GM12878 (cell line): ENCODE measurements around the gene PPP1R3F. TPM values are rescaled to one million over a fixed set of nuclear protein-coding genes. Genes with fewer than 3 reads are reported as not detected.

ENCODE experiments used
- ATAC-seq: fragments of 200-7000 bp; cut with Tn5 transposase; 3 replicates; pipeline ENCODE4 v1.9.1; 2020; ENCODE audit warnings: mild to moderate bottlenecking, moderate library complexity
- BruUV-seq: library from RNA; stranded (reverse); fragments of 400-500 nt; replicated peaks from 2 replicates; lab custom pipeline; 2021; lab: Mats Ljungman, UMichigan
- CTCF ChIA-PET: fragments of 300-600 bp; sonication (Branson Sonifier 250); formaldehyde crosslinking; extraction: SDS; loops from one replicate; lab custom pipeline; 2021; ENCODE audit warnings: inconsistent platforms; lab: Yijun Ruan, JAX
- POLR2A ChIA-PET: fragments of 350-600 bp; formaldehyde crosslinking; extraction: SDS; loops from one replicate; lab custom pipeline; 2021; ENCODE audit warnings: inconsistent platforms; lab: Charles Lee
- RAD21 ChIA-PET: fragments of 300-600 bp; sonication (Branson Sonifier 250); formaldehyde crosslinking; loops from one replicate; lab custom pipeline; 2023; ENCODE audit warnings: antibody characterized with exemption; ENCODE audit not compliant: unreplicated experiment; lab: Charles Lee
- SMC1A ChIA-PET: fragments of 300-600 bp; sonication (Branson Sonifier 250); formaldehyde crosslinking; loops from one replicate; lab custom pipeline; 2023; ENCODE audit not compliant: unreplicated experiment, uncharacterized antibody; lab: Charles Lee
- DNase-seq: peaks from one replicate; pipeline ENCODE4 v3.0.0-alpha.2; 2011; ENCODE audit warnings: low read depth, low spot score
- FAIRE-seq: peaks from 3 replicates; lab custom pipeline; 2011; peaks lifted over from hg19 to GRCh38; lab: Jason Lieb, UNC
- H2AFZ ChIP-seq: 2 replicates; pipeline ENCODE4 v1.6.0; 2011; ENCODE audit warnings: low read depth, low read length, control low read depth; ENCODE audit not compliant: control insufficient read depth
- H3K27ac ChIP-seq: 2 replicates; pipeline ENCODE4 v1.5.1; 2011; ENCODE audit warnings: control low read depth; ENCODE audit not compliant: control insufficient read depth, insufficient read depth
- H3K27me3 ChIP-seq, 2 experiments: replicated peaks in 1 of 2; 2 replicates each; pipeline versions ENCODE4 v1.6.0 to v1.6.1; 2011; ENCODE audit warnings: low read length in 1 of 2; ENCODE audit not compliant: control insufficient read depth in 2 of 2, insufficient read depth in 2 of 2
- H3K36me3 ChIP-seq, 2 experiments: 2 replicates each; pipeline ENCODE4 v1.5.1; 2011; ENCODE audit warnings: low read length in 1 of 2; ENCODE audit not compliant: control insufficient read depth in 2 of 2, insufficient read depth in 2 of 2
- H3K4me1 ChIP-seq: 2 replicates; pipeline ENCODE4 v1.6.1; 2011; ENCODE audit warnings: mild to moderate bottlenecking, low read length, moderate library complexity, mixed read lengths; ENCODE audit not compliant: control insufficient read depth, insufficient read depth
- H3K4me2 ChIP-seq: 2 replicates; pipeline ENCODE4 v1.6.0; 2011; ENCODE audit warnings: control low read depth; ENCODE audit not compliant: control insufficient read depth, insufficient read depth
- H3K4me3 ChIP-seq: fragments of 200-600 bp; sonication (generic); 2 replicates; pipeline ENCODE4 v1.5.1; 2016
- H3K79me2 ChIP-seq: 2 replicates; pipeline ENCODE4 v1.6.0; 2011; ENCODE audit warnings: low read length; ENCODE audit not compliant: control insufficient read depth, insufficient read depth
- H3K9ac ChIP-seq: 2 replicates; pipeline ENCODE4 v1.8.0; 2011; ENCODE audit warnings: low read length, control low read depth, mixed read lengths; ENCODE audit not compliant: control insufficient read depth, insufficient read depth
- H3K9me3 ChIP-seq: replicated peaks from 3 replicates; pipeline ENCODE4 v1.5.1; 2011; ENCODE audit warnings: mild to moderate bottlenecking, low read length; ENCODE audit not compliant: control insufficient read depth, insufficient read depth
- H4K20me1 ChIP-seq: 2 replicates; pipeline ENCODE4 v1.6.0; 2011; ENCODE audit not compliant: control insufficient read depth, insufficient read depth
- IKZF2 ChIP-seq, 2 experiments: fragments of 450-650 bp; IDR thresholded peaks; 2 replicates each; pipeline ENCODE4 v1.6.1; 2017; ENCODE audit warnings: mild to moderate bottlenecking in 2 of 2, moderate library complexity in 2 of 2
- JUND ChIP-seq: IDR thresholded peaks from 2 replicates; pipeline ENCODE4 v1.6.1; 2012; ENCODE audit warnings: low read depth, mild to moderate bottlenecking, low read length, improper control_type of control experiment, moderate library complexity
- POLR2AphosphoS5 ChIP-seq: IDR thresholded peaks from 2 replicates; pipeline ENCODE4 v1.6.1; 2011; ENCODE audit warnings: mild to moderate bottlenecking, low read length, inconsistent platforms
- RFX5 ChIP-seq: IDR thresholded peaks from 2 replicates; pipeline ENCODE4 v1.6.1; 2011; ENCODE audit warnings: low read depth, low read length, improper control_type of control experiment
- TAF1 ChIP-seq: IDR thresholded peaks from 2 replicates; pipeline ENCODE4 v1.6.1; 2011; ENCODE audit warnings: mild to moderate bottlenecking, low read depth, low read length, borderline replicate concordance
- TBL1XR1 ChIP-seq: IDR thresholded peaks from 2 replicates; pipeline ENCODE4 v1.6.1; 2012; ENCODE audit warnings: low read depth, low read length, improper control_type of control experiment
- WGBS: methylation state at CpG from one replicate; pipeline ENCODE4 v1.1.6; 2016; ENCODE audit warnings: low lambda C conversion rate; ENCODE audit not compliant: insufficient replicate concordance, insufficient coverage; ENCODE audit errors: missing lambda C conversion rate; 5-methylcytosine and 5-hydroxymethylcytosine counted together
- in situ Hi-C: fragments of 300-500 bp; cut with MboI; formaldehyde crosslinking; loops from 9 replicates; pipeline ENCODE4 v1.14.3; 2018; ENCODE audit warnings: mixed read lengths
- intact Hi-C: fragments of 100-400 bp; cut with micrococcal nuclease; formaldehyde crosslinking; loops from one replicate; pipeline ENCODE4 v1.14.2; 2022; ENCODE audit not compliant: unreplicated experiment
- polyA plus RNA-seq, 11 experiments: library from polyadenylated mRNA; depleted of rRNA in 4 of 11; unstranded in 6 of 11; stranded (reverse) in 5 of 11; fragments of >200 nt; fragmentation: Nextera tagmentation in 4 of 11; fragmentation: Illumina TruSeq in 1 of 11; extraction: Ambion mirVana in 4 of 11; extraction: Trizol in 1 of 11; gene quantifications; 1 replicate in 1 of 11; 2 replicates in 10 of 11; pipeline versions ENCODE4 v1.2.1 to v1.2.3, GENCODE V29; 2011 to 2016; ENCODE audit warnings: inconsistent platforms in 2 of 11, missing spikeins in 2 of 11, low read depth in 1 of 11
- total RNA-seq, 4 experiments: library from RNA; depleted of rRNA in 3 of 4; stranded (reverse); fragments of >200 nt in 3 of 4; fragmentation: Illumina TruSeq in 1 of 4; extraction: Trizol in 1 of 4; gene quantifications; 2 replicates each; pipeline versions ENCODE4 v1.2.1 to v1.2.3, GENCODE V29; 2013 to 2021
- TF ChIP-seq, protein P1 (sequence below): fragments of 450-650 bp; IDR thresholded peaks from 2 replicates; pipeline ENCODE4 v1.6.1; 2017; ENCODE audit warnings: low read depth, mild to moderate bottlenecking, moderate library complexity
- TF ChIP-seq, protein P2 (sequence below): IDR thresholded peaks from 2 replicates; pipeline ENCODE4 v1.6.1; 2011; ENCODE audit warnings: low read depth, mild to moderate bottlenecking, low read length, moderate library complexity, borderline replicate concordance; ENCODE audit errors: extremely low read depth

Gene PPP1R3F
- total and polyA plus RNA-seq, 10 of the 15 experiments (the other 5 are each of a cell fraction or from before 2014, with no cell fraction given) = 0.18 to 4.4 (median 1.00) TPM

DNA sequence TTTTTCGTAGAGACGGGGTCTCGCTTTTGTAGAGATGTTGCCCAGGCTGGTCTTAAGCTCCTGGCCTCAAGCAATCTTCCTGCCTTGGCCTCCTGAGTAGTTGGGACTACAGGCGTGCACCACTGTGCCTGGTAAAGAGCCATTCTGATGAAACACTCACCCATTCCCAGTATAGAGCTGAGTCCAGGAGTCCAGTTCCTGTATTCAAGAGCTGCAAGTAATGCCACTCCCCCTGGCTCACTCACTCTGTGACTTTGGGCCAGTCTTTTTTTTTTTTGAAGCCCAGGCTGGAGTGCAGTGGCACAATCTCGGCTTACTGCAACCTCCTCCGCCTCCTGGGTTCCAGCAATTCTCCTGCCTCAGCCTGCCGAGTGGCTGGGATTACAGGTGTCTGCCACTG, 30.9 kb upstream of the PPP1R3F start:
- POLR2A ChIA-PET = interaction anchor here (1.0 kb wide), 1 partner anchor 48 kb away, joined by 4 read pairs; no protein-coding TSS in a partner anchor
- Histone ChIP-seq H3K27me3 (no peaks in the 10 kb centered on the region), H3K4me1 (peaks cover 5% of the 10 kb centered on the region), H3K27ac (no peak overlapping the region), H3K79me2 (peaks cover 3% of the 10 kb centered on the region; the same call in 1 of the 2 replicates), H3K9me3 (no peaks in the 10 kb centered on the region; the same call in 2 of the 3 replicates), H3K9ac (no peak overlapping the region), H2AFZ (no peak overlapping the region), H3K4me3 (no peak overlapping the region), H3K4me2 (no peak overlapping the region), H3K36me3 (no peaks in the 10 kb centered on the region; a peak in 1 of 4 replicates), H4K20me1 (no peaks in the 10 kb centered on the region)
- FAIRE-seq = no peak
- BruUV-seq = no TSS peak
- ATAC-seq = no peak
- TF ChIP-seq, protein P1, sequence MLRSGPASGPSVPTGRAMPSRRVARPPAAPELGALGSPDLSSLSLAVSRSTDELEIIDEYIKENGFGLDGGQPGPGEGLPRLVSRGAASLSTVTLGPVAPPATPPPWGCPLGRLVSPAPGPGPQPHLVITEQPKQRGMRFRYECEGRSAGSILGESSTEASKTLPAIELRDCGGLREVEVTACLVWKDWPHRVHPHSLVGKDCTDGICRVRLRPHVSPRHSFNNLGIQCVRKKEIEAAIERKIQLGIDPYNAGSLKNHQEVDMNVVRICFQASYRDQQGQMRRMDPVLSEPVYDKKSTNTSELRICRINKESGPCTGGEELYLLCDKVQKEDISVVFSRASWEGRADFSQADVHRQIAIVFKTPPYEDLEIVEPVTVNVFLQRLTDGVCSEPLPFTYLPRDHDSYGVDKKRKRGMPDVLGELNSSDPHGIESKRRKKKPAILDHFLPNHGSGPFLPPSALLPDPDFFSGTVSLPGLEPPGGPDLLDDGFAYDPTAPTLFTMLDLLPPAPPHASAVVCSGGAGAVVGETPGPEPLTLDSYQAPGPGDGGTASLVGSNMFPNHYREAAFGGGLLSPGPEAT = no peak
- no peak for TF ChIP-seq TBL1XR1
- TF ChIP-seq IKZF2 (IDR thresholded peaks at IDR 0.05) = no peak
- no peak for TF ChIP-seq TAF1
- TF ChIP-seq JUND = no peak
- no peak for TF ChIP-seq POLR2AphosphoS5
- TF ChIP-seq, protein P2, sequence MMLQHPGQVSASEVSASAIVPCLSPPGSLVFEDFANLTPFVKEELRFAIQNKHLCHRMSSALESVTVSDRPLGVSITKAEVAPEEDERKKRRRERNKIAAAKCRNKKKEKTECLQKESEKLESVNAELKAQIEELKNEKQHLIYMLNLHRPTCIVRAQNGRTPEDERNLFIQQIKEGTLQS = no peak
- no peak for TF ChIP-seq RFX5
- intact Hi-C loops (loop anchor here (5.0 kb wide), 1 partner anchor 46 kb away; no protein-coding TSS in a partner anchor), in situ Hi-C loops (no loop called here)
- 55% methylated on average over 7 of the region's 7 CpGs for WGBS
- CTCF ChIA-PET = interaction anchor here (0.7 to 1.3 kb wide), 2 partner anchors 46 to 83 kb away, joined by 4 read pairs; no protein-coding TSS in a partner anchor
- no peak for DNase-seq
- RAD21 ChIA-PET = no interaction called here
- SMC1A ChIA-PET = no interaction called here
